Measurements from ENCODE around the gene ZNF423.

DNA sequence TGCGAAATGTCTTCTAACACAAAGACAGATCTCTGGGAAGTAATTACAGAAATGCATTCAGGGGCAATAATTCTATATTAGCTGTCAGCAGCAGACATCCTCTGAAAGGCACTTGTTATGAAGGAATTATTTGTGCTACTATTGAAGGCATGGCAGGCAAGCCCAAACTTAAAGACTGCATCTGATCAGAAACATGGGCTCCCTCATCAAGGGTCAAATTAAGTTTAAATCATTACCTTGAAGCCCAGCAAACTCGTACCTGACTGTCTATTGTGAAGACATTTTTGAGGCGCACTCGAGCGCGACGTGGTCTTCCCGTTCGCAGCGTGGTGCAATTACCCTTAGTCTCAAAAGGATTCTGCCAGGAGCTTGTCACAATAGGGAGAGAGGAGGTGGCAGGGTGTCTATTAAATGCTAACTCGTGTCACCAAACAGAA is 110.6 kb downstream of the ZNF423 start:
- TF ChIP-seq, protein P1, sequence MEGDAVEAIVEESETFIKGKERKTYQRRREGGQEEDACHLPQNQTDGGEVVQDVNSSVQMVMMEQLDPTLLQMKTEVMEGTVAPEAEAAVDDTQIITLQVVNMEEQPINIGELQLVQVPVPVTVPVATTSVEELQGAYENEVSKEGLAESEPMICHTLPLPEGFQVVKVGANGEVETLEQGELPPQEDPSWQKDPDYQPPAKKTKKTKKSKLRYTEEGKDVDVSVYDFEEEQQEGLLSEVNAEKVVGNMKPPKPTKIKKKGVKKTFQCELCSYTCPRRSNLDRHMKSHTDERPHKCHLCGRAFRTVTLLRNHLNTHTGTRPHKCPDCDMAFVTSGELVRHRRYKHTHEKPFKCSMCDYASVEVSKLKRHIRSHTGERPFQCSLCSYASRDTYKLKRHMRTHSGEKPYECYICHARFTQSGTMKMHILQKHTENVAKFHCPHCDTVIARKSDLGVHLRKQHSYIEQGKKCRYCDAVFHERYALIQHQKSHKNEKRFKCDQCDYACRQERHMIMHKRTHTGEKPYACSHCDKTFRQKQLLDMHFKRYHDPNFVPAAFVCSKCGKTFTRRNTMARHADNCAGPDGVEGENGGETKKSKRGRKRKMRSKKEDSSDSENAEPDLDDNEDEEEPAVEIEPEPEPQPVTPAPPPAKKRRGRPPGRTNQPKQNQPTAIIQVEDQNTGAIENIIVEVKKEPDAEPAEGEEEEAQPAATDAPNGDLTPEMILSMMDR (IDR thresholded peaks at IDR 0.05), result no peak
- TF ChIP-seq TCF7L2 (IDR thresholded peaks at IDR 0.05; ENCODE audit: low read depth, low read length), result no peak
